Measurements from ENCODE around the gene DNLZ.

DNA sequence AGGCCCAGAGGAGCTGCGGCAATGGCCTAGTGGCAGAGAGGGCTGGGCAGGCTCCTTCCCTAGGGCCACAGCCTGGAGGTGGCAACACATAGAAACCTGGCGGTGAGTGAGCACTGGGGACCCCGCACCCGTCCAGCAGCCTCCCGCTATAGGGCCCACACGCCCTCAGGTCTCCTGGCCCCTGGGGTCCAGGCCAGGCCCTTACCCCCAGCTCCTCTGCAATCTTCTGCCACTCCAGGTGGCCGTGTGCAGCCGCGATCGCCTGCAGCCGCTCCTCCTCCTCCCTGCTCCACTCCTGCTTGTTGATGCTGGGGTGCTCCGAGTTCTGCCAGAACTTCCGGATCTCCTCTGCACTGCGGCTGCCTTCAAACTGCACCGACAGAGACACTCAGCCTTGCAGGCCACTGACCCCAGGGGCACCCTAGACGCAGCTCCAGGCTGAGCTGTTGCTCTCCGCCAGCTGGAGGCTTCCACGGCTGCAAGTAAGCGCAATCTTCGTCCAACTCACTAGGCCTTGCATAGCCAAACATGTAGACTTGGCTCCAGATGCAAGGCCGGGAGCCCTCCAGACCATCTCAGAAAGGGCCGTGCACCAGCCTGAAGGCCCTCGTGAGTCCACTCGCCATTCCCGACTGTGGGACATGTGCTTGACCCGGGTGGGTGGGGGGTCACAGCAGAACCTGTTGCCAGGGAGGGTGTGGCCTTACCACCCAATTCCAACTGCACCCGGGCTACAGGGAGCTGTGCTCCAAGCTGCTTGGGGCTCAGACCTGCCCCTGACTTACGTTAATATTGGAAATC is 28.4 kb upstream of the DNLZ start:
- TF ChIP-seq, protein P1, sequence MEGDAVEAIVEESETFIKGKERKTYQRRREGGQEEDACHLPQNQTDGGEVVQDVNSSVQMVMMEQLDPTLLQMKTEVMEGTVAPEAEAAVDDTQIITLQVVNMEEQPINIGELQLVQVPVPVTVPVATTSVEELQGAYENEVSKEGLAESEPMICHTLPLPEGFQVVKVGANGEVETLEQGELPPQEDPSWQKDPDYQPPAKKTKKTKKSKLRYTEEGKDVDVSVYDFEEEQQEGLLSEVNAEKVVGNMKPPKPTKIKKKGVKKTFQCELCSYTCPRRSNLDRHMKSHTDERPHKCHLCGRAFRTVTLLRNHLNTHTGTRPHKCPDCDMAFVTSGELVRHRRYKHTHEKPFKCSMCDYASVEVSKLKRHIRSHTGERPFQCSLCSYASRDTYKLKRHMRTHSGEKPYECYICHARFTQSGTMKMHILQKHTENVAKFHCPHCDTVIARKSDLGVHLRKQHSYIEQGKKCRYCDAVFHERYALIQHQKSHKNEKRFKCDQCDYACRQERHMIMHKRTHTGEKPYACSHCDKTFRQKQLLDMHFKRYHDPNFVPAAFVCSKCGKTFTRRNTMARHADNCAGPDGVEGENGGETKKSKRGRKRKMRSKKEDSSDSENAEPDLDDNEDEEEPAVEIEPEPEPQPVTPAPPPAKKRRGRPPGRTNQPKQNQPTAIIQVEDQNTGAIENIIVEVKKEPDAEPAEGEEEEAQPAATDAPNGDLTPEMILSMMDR (IDR thresholded peaks at IDR 0.05; ENCODE audit: extremely low read depth in 1 of 2, insufficient read depth in 1 of 2, low read depth in 1 of 2, low read length in 2 of 2), result no peak
- TF ChIP-seq POLR2A (IDR thresholded peaks at IDR 0.05; ENCODE audit: low read depth, low read length) (no peak), EZH2 (IDR thresholded peaks at IDR 0.05; ENCODE audit: borderline replicate concordance, low read depth, low read length, severe bottlenecking) (no peak), POLR2AphosphoS5 (IDR thresholded peaks at IDR 0.05; ENCODE audit: insufficient read depth, low read depth, low read length) (no peak), FOS (IDR thresholded peaks at IDR 0.05; ENCODE audit: borderline replicate concordance, insufficient read depth, low read length) (no peak), GATA2 (IDR thresholded peaks at IDR 0.05; ENCODE audit: insufficient read depth, insufficient read length, low read depth, low read length) (no peak), JUN (IDR thresholded peaks at IDR 0.05; ENCODE audit: borderline replicate concordance, insufficient read depth, insufficient read length, low read depth) (no peak)
- TF ChIP-seq, protein P2, sequence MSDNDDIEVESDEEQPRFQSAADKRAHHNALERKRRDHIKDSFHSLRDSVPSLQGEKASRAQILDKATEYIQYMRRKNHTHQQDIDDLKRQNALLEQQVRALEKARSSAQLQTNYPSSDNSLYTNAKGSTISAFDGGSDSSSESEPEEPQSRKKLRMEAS (IDR thresholded peaks at IDR 0.05; ENCODE audit: insufficient read depth, insufficient read length), result no peak

Data from endothelial cell of umbilical vein (primary cell).